ENCODE measurements around the gene ALCAM.

The ALCAM gene

DNA sequence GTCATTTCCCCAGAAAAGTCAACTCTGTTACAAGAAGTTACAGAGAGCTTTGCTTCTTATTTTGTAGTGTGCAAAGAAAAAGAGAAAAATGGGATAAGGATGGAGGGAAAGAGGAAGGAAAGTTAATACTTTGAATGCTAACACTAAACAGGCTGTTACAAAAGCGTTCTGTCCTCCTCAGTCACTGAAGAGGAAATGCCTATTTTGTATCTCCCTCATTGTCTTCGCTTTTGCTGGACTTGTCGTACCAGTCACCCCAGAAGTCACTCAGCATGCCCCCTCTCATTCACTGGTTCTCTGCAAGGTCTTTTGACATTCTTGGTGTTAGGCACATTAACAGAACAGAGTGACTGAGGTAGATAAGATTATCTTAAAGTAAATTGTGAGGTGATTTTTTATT is 129.6 kb downstream of the ALCAM start:
- no peak for ATAC-seq

DNA sequence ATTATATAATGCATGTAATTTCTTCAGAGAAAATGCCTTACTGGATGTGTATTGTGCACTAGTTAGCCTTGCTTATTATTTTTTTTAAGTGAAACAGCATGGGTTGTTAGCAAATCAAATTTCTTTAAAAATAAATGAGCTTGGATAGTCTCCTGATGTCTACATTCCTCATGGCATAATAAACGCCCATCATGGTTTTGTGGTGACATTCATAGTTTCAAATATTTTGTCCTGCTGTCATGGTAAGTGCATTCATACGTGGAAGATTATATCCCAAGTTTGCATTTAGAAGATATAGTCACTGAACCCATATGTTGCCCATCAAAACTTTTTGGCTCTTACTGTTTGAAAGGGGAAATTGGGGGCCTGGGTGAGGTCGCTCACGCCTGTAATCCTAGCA is 130.7 kb downstream of the ALCAM start:
- ATAC-seq = no peak

DNA sequence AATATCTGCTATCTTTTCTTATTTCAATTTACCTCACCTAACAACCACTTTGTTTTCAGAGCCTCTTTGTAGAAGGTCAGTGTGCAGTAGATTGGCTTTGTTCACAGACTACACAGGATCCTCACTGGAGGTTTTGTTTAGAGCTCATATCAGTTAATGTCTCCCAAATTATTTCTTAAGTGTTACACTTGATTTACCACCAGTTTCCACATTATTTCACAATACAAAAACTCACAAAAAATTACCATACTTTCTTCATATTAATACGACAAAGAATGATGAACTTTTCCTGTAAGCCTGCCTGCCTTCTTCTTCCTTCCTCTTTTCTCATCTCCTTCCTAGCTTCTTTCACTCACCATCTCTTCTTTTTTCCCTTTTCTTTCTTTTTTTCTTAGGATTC is 133.3 kb downstream of the ALCAM start:
- no peak for ATAC-seq

DNA sequence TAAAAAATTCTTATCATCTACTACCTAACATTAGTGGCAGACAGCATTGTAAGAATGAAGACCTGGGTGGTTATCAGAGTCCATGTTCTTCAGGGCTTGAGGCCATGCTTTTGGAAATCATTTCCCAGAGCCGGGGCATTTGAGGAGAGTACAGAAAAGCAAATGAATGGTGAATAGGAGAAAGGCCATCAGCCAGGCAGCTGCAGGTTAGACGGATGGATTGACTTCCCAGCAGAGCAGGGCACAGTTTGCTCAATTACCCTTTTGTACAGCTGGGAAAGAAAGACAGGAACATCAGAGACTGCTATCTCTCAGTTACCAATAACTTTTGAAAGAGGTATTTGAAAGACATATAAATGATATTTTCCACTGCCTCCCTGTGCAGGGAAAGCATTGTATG is 135.6 kb downstream of the ALCAM start:
- ATAC-seq = no peak

DNA sequence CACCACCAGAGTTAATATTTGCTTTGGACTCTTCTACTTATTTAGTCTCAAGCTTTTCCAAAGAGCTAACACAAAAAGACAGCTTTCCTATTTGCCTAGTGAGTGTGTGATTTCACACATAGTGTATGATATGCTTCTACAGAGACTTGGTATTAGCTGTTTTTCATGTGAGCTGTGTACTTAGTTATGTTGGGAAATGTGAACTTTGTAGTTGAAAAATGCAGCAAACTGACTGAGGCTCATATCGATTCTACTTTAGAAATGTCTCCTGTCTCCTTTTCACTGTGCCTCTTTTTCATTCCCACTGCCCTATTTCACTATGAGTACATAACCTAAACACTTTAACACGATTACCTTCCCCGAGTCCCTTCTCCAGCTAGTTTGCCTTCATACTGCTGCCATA is 136.5 kb downstream of the ALCAM start:
- ATAC-seq = no peak

DNA sequence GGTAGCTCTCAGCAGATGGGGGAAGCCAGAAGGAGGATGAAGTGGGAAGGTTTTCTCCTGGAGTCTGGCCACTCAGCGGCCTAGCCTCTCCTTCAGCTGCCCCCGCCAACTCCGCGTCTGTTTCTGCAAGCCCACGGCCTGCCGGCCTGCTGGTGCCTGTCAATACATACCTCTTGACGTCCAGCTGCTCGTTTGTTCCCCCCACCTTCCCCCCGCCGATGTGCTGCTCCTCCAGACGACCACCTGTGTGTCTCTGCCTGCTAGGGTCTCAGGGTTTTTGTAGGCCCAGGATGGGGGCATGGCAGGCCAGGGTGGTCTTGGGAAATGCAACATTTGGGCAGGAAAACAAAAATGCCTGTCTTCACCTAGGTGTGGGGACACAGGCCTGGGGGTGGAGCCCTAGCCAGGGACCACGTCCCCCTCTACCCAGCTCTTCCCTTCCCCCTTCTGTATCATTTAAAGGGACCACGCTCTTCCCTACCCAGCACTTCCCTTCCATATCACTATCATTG is 137.8 kb downstream of the ALCAM start:
- no peak for ATAC-seq

DNA sequence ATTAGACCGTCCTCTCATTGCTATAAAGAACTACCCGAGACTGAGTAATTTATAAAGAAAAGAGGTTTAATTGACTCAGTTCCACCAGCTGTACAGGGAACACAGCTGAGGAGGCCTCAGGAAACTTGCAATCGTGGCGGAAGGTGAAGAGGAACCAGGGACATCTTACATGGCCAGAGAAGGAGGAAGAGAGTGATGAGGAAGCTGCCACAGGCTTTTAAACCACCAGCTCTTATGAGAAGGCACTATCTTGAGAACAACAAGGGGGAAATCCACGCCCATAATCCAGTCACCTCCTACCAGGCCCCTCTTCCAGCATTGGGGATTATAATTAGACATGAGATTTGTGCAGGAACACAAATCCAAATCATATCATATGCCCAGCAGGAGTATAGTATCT is 138.5 kb downstream of the ALCAM start:
- ATAC-seq = no peak

DNA sequence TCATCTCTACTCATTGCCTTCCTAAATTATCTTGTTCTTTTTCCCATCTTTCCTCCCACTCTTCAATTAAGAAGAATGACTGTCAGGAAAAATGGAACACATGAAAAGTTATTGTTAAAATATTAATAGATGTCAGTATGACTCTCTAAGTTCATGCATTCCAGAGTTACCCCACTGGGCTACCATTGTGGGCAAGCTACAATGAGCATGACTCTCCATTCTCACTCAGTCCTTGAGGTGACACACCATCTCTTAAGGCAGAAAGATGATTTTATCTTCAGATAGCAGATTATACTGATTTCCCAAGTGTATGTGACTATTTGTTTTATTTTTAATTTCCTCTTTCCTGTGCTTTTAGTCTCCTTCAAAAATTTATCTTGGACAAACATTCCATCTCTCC is 144.3 kb downstream of the ALCAM start:
- ATAC-seq = no peak

DNA sequence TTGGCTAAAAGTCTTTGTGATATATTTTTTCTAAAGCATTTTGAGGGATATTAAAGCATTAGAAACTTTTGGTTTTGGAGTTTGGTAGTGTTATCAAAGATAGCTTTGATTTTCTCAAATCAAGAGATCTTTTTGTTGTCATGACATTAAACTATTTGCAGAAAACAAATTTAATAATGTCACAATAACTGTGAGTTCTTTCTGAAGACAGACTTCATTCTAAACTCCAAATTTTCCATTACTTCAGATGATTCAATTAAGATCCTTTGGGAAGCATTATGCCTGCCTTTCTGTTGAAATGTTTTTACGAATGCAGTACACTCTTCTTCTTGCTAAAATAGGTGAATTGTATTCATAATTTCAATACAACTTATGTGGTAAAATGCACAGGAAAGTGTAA is 145.4 kb downstream of the ALCAM start:
- no peak for ATAC-seq

DNA sequence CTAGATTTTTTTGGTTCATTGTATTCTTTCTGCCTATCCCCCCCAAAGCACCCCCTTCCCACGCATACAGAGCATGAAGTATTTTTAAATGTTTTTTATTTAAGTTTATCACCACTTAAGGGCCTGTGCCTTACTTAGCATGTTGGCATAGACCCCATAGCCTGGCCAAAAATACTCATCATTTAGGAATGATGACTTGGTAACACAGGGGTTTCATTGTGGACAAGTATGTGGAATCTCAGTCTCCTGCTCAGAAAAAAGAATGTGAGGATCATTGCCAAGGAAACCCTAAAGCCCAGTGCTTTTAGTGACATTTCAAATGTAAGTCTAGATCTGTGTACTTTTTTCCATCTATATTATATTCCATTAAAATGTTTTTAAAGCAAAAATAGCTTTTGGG is 146.3 kb downstream of the ALCAM start:
- ATAC-seq = no peak

DNA sequence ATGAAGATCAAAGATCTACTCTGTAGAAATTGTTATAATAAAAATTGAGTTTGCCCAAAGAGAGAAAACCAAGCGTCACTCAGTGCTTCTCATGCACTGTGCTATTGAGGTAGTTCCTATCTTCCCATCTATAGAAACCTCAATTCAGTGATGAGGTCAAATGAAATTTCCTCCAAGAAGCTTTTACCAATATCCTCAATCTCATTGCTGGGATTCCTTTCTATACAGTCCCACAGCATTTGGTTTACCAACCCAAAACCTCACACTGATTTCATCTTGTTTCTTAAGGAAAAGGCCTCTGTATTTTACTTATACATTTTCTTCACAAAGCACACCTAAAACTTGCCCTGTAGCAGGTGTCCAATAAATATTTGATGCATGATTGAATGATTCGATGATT is 147.2 kb downstream of the ALCAM start:
- ATAC-seq = no peak

DNA sequence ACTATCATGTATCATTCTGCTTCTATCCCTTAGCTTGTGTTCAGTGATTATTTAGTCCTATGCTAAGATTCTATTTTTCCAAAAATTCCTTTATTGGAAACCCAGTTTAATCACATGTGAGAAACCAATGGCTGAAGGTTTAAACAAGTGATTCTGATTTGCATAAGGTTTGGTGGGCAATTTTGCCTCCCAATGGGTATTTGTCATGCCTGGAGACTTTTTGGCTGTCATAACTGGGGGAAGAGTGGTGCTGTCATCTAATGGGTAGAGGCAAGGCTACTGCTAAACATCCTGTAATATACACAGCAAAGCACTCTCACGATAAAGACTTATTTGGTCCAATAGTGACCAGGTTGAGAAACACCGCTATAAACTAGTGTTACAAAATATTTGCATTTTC is 148.7 kb downstream of the ALCAM start:
- ATAC-seq = no peak

DNA sequence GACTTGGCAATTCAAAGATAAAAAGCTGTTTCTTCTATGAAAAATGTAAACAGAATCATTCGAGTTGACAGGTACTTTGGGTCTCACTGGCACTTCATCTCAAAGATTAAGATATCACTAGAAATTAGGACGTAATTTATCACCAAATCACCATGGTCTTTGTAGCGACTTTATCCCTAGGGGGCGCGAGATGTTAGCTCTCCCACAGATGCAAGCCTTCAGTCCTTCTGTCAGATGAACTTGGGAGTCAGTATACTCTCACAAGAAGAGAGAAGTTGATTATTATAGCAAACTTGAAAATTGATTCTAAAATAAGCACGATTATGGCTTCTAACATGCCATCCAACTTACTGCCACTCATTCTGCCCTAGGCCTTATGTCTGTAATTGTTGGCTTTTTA is 150.3 kb downstream of the ALCAM start:
- no peak for ATAC-seq

DNA sequence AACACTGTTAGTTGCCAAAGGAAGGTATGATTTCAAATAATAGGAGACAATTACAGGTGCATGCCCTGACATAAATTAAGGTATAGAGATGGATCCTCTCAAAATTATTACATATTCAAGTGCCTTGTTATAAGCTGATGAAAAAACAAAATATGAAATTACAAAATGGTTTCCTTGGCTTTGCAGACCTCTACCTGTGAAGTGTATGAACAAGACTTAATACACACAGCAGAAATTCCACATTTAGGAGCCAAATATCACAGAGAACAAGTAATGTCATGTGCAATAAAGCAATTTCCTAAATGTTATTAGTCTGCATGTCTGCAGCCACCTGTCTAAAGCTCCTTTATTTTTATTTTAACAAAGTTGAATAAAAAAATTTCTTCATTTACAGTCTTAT is 151.5 kb downstream of the ALCAM start:
- no peak for ATAC-seq

DNA sequence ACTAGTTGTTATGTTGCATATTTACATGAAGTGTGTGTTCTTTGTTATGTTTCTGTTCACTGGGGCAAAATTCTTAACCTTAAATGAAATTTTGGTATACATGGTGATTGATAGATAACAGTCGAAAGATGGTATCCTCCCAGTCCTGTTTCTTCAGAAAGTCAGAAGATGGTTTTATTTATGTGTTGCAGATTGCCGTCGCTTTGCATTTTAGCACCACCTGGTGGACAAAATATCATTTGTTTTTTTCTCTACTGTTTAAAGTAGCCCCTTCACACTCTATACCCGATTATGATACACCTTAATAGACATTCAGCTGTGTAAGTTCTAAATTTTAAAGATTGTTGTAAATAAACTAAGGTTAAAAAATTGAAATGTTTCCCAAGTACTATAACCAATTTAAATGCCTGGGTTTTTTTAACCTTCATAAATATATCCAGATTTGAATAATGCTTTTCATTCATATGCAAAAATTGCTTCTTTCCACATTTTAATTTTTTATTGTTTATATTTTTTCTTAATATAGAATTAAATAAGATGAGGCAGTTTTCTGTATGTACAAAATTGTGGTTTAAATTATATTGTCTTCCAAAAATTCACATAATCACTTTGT is 152.2 kb downstream of the ALCAM start:
- peak in 1 of 2 donors; percentile 53 for ATAC-seq

DNA sequence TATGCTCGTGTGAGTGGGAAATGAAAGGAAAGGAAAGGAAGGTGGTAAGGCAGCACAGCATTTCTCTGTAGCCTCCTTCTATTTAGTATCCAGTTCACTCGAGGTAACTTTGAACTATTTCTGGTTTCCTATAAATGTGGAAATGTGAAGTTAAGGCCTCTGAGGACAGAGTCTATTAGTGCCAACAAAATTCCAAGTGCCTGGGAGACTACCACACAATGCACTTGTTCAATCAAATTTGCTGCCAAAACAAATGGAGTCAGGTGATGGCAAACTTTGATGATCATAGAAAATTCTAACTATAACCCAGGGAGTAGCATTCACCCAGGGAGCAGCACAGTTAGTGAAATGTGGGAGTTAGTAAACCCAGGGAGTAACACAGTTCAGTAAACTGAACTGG is 155.1 kb downstream of the ALCAM start:
- no peak for ATAC-seq

DNA sequence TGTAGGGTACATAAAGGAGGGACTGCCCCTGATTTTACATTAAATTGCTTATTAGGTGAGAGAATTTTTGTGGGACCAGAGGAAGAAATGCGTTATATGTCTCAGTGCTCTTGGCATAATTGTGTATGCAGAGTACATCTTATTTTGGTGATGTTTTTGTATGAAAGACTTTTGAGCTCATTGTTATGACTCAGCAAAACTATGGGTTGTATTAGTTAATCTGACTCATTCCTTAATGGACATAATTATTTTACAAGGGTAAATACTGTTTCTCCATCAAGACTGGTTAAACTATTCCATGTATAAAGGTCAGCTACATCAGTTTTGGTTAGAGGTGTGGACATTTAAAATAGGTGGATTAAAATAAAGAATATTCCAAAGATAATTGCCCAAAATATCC is 156.8 kb downstream of the ALCAM start:
- no peak for ATAC-seq

DNA sequence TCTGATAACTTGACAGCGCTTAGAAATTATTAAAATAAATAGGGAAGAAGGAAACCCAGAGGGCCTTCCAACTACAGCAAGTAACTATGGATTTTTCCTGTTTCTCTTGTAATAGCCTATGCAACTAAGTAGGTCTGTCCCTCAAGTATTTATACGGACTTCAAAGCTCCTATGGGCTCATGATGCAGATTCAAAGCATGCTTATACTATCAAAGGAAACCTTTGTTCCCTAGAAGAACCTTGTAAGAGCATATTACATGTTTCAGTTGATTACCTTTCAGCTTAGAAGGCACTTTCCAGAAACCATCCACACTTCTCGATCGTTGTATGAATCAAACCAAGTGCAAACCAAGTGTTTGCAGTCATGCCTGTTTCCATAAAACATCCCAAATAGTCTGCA is 158.8 kb downstream of the ALCAM start:
- ATAC-seq = no peak

DNA sequence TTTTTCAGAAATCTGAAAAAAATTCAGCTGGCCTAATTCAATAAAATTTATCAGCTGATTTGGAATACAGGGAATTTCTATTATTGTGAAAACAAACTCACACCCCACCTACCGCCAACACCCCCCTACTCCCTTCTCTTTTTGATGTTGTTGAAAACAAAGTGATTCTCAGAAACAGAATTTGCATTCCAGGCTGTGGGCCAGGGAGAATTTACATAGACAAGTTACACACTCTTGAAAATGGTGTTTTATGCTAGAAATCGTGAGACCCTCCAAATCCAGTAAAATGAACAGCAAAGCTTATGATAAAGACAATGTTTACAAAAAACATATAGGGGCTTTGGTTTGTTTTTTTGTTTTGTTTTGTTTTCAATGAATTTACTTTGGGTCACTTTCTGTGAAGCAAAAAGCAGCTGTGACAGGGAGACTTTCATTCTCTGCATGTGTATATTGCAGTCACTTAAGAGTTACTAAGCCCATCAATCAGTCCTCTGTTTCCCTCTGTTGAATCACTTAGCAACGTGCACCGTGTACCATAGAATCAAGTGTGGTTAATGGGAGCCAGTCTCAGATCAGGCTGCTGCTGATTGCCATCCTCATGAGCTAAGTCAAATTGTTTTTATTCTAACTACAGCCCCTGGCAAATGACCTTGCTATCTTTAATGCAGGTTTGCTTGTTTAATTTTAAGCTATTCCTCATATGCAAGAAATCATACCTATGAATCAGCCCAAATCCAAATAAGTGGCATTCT is 159.8 kb downstream of the ALCAM start:
- ATAC-seq = no peak

DNA sequence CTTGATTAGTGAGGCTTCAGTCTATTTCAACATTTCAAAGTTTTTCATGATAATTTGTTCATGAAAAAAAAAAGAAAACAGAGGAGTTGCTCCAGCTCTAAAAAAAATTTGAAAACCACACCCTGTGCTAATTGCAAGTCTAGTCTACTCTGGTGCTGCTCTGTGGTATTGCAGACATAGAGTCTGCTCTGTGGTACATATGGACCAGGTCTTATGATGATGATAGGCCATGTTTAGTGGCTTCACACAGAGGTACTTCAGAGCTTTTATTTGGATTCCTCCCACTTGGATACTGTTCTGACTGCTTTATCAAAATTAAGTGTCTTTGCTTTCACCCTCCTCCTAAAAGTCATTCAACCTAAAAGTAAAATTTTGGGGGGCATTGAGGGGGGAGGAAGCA is 160.8 kb downstream of the ALCAM start:
- ATAC-seq = peak in 1 of 2 donors; percentile 11

DNA sequence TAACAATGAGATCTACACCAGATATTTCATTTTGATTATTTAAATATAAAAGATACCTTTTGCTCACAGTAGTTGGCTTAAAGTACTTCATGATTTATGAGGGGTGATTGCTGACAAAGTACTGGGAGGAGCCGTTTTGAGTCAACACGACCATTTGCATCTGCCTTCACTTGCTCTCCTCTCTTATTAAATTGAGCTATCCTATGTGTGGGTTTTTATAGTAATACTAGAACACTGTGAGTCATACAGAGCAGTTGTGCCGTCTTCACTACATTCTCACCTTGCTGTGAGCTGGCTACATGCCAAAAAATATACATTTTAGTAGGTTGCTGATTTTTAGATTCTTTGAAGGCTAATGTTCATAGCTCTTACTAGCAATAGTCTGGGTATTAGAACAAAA is 161.2 kb downstream of the ALCAM start:
- ATAC-seq = peak; percentile 97

DNA sequence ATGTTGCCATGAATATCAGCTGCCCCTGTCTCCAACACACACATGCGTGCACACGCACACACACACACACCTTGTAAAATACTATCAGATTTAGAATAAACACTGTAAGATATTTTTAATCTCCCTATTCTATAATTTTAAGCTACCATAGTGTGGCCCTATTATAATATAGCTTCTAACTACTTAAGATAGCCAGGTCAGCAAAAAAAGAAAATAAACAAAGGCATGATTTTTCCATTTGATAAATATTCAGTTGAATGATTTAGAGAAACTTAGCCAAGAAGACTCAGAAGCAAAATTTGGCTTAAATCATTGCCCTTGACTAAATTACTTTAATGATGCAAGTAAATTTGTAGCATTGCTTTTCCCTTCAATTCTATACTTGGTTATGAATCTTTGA is 162.2 kb downstream of the ALCAM start:
- no peak for ATAC-seq

DNA sequence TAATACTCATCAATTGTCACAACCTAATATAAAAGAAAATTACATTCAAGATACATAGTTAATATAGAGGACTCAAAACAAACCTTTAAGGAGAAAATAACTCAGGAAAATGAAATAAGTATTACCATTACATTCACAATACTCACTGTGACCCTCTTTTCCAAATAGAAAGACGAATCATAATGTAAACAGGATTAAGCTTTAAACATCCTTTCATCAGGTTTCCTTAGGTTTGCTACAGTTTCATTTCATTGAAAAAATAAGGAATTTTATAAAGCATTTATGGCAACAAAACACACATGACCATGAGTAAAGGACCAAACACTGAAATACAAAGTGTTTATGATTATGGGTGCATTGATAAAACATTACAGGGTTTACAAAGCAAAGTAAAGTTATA is 162.7 kb downstream of the ALCAM start:
- ATAC-seq = no peak

DNA sequence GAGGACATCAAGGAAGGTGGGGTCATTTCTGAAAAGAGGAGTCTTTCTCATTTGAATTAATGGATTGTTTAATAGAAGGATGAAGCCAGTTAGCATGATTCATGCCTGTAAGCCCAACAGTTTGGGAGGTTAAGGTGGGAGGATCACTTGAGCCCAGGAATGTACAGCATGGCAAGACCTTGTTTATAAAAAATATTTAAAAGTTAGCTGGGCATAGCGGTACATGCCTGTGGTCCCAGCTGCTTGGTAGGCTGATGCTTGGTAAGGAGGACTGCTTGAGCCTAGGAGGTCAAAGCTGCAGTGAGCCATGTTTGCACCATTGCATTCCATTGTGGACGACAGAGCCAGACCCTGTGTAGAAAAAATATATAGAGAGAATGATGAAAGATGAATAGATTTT is 165.5 kb downstream of the ALCAM start:
- no peak for ATAC-seq

DNA sequence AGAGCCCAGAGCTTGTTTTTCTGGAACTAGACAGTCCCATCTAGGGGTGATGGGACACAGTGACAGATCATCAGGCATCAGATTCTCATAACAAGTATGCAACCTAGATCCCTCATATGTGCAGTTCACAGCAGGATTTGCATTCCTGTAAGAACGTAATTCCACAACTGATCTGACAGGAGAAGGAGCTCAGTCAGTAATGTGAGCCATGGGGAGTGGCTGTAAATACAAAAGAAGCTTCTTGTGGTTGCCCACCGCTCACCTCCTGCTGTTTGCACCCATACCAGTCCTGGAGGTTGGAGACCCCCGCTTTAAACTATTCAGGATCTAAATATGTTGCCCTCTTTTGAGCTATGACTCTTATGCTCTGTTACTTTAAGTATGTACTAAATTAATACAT is 167.3 kb downstream of the ALCAM start:
- no peak for ATAC-seq

Data from activated CD4-positive, CD25-positive, alpha-beta regulatory T cell treated with anti-CD3 and anti-CD28 coated beads, Interleukin-2, amount 50 U/mL, for 24 hours (primary cell).